Glomerular endothelial cell (primary cell): ENCODE results near the gene EPB41L5. TPM values are rescaled to one million over a fixed set of nuclear protein-coding genes. Genes with fewer than 3 reads are reported as not detected.
"Not testable (repeated sequence)": the region's sequence is repeated elsewhere in the genome, so short reads cannot be mapped to it uniquely, and the experiment has no call there.

Experiments used
- DNase-seq: peaks from one replicate; pipeline ENCODE4 v3.0.0-alpha.2; 2011; ENCODE audit warnings: low read depth, low spot score; ENCODE audit errors: extremely low read depth
- total RNA-seq: library from RNA; depleted of rRNA; stranded (reverse); fragments of >200 nt; gene quantifications from 2 replicates; pipeline ENCODE4 v1.2.3, GENCODE V29; 2015

The EPB41L5 gene
- total RNA-seq = 12.2 and 17.3 TPM in 2 replicates

- peak; percentile 20 for DNase-seq
These were observed at the start of gene EPB41L5 for GRCh38 chr2:120012771-120013596. EPB41L5 (plus strand) TSS chr2:120013077; CDS start chr2:120019085, 6,008 bp downstream.

GRCh38 chr2:119981896-119982295 is 31.0 kb upstream of the EPB41L5 start:
- no peak for DNase-seq

GRCh38 chr2:119982506-119982905 is 30.4 kb upstream of the EPB41L5 start:
- no peak for DNase-seq

- no peak for DNase-seq
These were observed 29.8 kb upstream of the EPB41L5 start for GRCh38 chr2:119983108-119983507.

GRCh38 chr2:119996148-119996547 is 16.7 kb upstream of the EPB41L5 start:
- DNase-seq = no peak

GRCh38 chr2:119996896-119997891 is 15.7 kb upstream of the EPB41L5 start:
- DNase-seq = not testable (repeated sequence)

- DNase-seq = no peak
These were observed 11.4 kb upstream of the EPB41L5 start for GRCh38 chr2:120001471-120001870.

- no peak for DNase-seq
These were observed 8.6 kb upstream of the EPB41L5 start for GRCh38 chr2:120004254-120004653.

GRCh38 chr2:120005834-120006521 is 6.9 kb upstream of the EPB41L5 start:
- no peak for DNase-seq

GRCh38 chr2:120007851-120008250 is 5.0 kb upstream of the EPB41L5 start:
- no peak for DNase-seq

- DNase-seq = no peak
These were observed 514 bp upstream of the EPB41L5 start for GRCh38 chr2:120012363-120012762.

- no peak for DNase-seq
These were observed 833 bp downstream of the EPB41L5 start for GRCh38 chr2:120013597-120014223.

- DNase-seq = no peak
These were observed 1.5 kb downstream of the EPB41L5 start for GRCh38 chr2:120014226-120014980.

GRCh38 chr2:120016800-120017199 is 3.9 kb downstream of the EPB41L5 start:
- DNase-seq = no peak

GRCh38 chr2:120017201-120017600 is 4.3 kb downstream of the EPB41L5 start:
- DNase-seq = no peak

- no peak for DNase-seq
These were observed 5.7 kb downstream of the EPB41L5 start for GRCh38 chr2:120018549-120018948.

GRCh38 chr2:120020554-120020953 is 7.7 kb downstream of the EPB41L5 start:
- no peak for DNase-seq

GRCh38 chr2:120022505-120022904 is 9.6 kb downstream of the EPB41L5 start:
- DNase-seq = not testable (repeated sequence)

GRCh38 chr2:120026890-120027289 is 14.0 kb downstream of the EPB41L5 start:
- DNase-seq = no peak

GRCh38 chr2:120028795-120029194 is 15.9 kb downstream of the EPB41L5 start:
- no peak for DNase-seq
